Measurements from ENCODE around the gene SERTAD1. TPM values are rescaled to one million over a fixed set of nuclear protein-coding genes. Genes with fewer than 3 reads are reported as not detected.

The SERTAD1 gene
- polyA plus RNA-seq, 4 donors: 7.8 to 10.3 (median 8.4) TPM

DNA sequence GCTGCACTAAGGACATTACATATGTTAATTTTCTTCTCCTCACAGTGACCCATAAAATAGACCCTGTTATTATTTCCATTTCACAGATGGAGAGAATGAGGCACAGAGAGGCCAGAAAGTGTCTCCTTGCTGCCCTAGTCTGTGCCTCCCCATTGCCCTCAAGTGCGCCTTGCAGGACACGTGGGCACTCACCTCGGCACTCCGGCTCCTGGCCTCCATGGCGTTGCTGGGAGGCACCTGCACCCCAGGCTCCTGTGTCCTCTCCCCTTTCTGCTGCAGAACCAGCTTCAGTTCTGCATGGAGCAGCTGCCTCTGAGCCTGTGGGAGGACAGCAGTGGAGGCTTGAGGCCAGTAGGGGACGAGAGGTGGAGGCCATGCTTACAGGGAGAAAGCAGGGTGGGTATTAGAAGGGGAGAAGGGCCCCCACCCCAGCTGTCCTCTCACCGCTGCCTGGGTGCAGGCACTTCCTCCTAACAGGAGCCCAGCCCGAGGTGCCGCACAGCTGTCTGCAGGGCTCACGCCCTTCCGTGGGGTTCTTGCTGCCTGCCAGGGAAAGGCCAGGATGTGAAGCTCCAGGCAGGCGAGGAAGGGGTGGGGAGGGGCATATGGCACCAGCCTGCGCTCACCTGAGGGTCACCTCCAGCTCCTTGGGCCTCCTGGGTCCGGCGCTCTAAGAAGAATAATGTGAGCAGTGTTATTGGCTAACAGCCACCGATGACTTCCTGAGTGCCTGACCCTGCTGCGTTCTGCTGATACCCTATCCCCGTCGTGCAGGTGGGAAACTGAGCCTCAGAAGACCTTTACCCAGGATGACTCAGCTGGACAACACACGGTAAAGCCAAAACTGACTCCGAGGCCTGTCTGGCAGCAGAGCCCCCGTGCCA, 17.8 kb downstream of the SERTAD1 start:
- DNase-seq (ENCODE audit: low read depth in 4 of 4, low spot score in 3 of 4): no peak

DNA sequence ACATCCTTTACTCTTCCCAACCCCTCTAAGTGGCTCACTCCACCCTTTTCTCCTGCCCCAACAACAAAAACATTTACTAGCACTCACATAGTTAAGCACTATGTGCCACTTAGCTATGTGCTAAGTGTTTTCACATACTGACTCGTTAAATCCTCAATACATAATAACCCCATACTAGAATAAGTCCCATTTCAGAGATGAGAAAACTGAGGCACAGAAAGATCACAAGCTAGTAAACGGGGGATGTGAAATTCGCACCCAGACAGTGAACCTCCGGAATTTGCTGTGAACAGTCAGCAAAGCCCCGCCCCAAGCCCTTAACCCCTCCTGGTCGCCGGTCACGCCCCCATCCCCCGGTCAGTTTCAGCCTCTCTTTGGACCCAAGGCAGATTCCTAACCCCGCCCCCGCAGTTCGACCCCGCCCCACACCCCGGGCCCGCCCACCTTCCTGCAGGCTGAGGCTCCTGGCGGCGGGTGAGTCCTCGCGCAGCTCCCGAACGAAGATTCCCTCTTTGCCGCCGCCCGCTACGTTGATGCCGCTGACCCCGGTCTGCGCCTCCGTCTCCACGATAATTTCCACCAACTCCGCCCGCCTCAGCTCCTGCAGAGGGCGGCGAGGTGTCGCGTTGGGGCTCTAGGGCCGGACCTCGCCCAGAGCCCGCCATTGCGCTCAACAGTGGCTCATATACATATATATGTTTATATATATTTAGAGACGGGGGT, 22.4 kb downstream of the SERTAD1 start:
- DNase-seq (ENCODE audit: low read depth in 4 of 4, low spot score in 3 of 4): peak; percentile 61 to 73 (median 68)

DNA sequence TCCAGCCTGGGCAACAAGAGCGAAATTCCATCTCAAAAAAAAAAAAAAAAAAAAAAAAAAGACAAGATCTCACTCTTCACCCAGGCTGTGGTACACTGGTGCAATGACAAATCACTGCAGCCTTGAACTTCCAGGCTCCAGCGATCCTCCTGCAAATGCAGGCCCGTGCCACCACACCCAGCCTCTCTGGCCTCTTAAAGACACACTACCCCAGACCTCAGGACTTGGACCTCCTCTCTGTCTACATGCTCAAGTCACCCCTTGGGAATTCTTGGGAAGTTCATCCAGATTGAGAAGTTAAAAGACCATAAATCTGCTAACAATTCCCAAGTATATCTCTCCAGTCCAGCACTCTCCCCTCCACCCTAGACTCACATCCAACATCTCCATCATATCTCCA, 25.2 kb downstream of the SERTAD1 start:
- DNase-seq (ENCODE audit: low read depth in 4 of 4, low spot score in 3 of 4): no peak

DNA sequence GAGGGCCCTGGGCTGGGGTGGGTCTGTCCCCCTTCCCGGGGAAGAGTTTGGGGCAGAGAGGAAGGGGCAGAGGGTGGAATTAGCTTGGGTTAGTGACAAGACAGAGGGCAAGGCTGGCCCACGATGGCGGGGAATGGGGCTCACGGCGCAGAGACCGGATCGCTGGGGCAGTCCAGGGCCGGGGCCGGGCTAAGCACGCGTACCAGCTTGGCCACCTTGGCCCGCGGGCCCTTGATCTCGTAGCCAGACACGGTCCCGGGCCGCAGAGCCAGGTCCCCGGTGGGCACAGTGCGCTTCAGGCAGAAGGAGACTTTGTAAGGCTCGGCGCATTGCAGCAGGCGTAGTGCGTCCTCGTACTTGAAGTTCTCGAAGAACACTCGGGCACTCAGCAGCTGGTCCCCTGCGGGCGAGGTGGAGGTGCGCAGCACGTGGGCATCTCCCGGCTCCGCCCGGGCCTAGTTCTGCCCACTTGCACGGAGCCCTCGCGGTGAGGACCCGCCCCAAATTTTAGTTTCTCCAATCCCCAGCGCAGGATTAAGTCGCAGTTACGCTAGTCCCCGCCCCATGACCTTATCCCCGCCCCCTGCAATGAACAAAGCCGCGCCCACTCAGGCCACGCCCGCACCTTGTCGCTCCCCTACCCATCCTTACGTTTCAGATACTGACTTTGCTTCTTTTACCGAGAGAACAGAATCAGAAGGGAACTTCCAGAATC, 27.2 kb downstream of the SERTAD1 start:
- no peak for DNase-seq (ENCODE audit: low read depth in 4 of 4, low spot score in 3 of 4)

DNA sequence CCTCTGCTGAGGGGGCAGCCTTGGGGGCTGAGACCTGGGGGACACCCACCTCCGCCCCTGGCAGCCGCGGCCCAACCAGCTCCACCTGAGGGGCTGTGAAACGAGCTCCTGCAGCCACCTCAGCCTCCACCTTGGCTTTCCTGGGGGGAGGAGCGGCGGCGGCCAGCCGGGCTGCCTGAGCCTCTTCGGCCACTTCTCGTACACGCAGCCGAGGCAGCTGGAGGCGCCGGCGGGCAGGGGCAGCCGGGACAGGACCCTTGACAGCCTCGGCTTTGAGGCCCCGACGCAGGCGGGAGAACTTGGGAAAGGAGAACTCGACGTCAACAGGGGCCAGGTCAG, 28.3 kb downstream of the SERTAD1 start:
- no peak for DNase-seq (ENCODE audit: low read depth in 4 of 4, low spot score in 3 of 4)

DNA sequence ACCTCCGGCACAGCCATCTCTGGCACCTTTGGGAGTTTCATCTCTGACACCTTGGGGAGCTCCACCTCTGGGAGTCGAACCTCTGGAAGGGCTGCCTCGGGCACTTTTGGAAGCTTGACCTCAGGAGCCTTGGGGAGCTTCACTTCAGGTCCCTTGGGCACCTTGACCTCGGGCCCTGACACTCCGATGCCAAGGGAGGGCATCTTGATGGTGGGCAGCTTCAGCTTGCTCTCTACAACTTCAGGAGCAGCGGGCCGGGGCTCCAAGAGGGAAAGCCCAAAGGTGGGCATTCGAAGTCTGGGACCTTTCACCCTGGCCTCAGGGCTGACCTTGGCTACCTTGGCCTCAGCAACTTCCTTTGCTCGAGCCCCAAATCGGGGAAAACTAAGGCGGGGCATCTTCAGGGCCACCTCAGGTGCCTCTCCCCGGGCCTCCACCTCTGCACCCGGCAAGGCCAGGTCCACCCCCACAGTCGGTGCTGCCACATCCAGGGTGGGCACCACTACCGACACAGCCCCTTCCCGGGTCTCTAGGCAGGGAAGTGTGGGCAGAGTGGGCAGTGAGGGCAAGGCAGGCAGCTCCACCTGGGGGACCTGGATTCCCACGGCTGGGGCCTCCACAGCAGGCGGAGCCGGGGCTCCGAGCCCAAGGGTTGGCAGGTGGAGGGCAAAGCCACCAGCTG, 28.8 kb downstream of the SERTAD1 start:
- DNase-seq (ENCODE audit: low read depth in 4 of 4, low spot score in 3 of 4): no peak

DNA sequence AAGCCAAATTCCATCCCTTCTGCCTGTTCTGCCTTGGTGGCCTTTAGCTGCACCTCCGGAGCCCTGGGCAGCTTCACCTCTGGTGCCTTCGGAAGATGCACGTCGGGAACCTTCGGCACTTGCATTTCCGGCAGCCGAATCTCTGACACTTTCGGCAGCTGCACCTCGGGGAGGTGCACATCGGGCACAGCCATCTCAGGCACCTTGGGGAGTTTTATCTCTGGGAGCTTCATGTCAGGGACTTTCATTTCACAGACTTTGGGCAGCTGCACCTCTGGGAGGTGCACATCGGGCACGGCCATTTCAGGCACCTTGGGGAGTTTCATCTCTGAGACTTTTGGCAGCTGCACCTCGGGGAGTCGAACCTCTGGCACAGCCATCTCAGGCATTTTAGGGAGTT, 29.8 kb downstream of the SERTAD1 start:
- DNase-seq (ENCODE audit: low read depth in 4 of 4, low spot score in 3 of 4): no peak

DNA sequence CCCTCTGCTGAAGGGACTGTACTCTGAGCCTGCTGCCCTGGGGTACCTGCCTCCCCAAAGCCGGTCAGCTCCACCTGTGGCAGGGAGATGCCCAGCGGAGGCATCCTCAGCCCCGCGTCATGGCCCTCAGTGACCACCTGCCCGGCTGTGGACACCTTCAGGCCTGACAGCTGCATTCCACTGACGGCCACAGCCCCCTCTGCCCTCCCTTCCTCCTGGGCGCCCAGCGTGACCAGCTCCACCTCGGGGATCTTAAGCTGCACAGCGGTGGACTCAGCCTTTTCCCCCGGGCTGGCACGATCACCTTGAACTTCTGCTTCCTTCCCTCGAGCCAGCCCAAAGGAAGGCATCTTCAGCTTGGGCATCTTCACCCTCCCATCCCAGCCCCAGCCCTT, 31.0 kb downstream of the SERTAD1 start:
- DNase-seq (ENCODE audit: low read depth in 4 of 4, low spot score in 3 of 4): no peak

DNA sequence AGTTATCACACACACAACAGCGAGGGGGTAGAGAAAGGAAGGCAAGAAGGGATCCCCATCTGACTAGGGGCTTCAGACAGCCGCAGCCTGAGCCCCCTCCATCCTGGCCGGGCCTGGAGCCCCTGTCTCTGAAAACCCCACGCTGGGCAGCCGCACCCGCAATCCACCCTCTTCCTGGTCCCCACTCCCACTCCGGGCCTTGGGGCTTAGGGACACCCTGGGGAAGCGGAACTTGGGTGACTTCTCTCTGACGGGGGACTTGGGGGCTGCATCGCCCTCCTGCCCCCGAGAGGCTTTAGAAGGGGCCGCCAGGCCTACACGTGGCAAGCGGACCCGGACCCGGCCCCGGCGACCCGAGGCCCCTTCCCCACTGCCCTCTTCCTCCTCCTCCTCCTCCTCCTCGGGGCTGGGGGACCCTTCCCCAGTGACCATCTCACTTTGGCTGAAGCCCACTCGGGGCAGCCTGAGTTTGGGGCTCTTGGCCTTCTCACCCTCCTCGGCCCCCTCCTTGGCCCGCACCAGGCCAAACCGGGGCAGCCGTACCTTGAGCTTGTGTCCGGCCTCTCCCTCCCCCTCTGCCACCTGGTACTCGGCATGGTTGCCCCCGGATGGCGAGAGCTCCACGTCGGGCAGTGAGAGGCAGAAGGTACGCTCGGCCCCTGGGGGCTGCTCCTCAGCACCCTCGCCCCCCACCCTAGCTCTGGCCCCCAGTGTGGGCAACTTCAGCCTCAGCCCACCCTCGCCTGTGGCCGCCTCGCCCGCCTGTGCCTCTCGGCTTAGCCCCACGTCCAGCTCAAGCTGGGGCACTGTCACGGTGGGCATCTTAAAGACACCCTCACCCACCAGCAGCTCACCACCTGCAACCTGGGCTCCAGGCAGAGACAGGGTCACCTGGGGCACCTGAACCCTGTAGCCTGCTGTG, 31.6 kb downstream of the SERTAD1 start:
- DNase-seq (ENCODE audit: low read depth in 4 of 4, low spot score in 3 of 4): no peak

DNA sequence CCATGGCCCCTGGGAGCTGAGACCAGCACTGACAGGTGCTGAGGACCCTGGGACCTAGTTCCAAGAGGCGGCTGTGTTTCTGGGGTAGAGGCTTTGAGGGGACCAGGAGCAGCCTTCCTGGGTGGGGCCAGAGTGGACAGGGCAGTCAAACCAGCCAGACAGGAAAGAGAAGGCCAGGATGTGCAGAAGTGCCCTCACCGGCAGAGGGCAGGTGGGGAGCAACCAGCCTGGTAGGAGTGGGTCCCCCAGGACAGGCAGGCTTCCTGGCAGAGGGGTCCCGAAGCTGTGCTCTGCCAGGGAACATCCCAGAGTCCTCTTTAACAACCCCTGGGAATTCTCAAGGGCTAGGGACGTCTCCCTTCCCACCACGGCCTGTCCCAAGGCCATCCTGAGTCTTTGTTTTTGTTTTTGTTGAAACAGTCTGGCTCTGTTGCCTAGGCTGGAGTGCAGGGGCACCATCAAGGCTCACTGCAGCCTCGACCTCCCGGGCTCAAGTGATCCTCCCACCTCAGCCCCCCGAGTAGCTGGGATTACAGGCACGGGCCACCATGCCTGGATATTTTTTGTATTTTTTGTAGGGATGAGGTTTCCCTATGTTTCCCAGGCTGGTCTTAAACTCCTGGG, 32.8 kb downstream of the SERTAD1 start:
- DNase-seq (ENCODE audit: low read depth in 4 of 4, low spot score in 3 of 4): no peak

DNA sequence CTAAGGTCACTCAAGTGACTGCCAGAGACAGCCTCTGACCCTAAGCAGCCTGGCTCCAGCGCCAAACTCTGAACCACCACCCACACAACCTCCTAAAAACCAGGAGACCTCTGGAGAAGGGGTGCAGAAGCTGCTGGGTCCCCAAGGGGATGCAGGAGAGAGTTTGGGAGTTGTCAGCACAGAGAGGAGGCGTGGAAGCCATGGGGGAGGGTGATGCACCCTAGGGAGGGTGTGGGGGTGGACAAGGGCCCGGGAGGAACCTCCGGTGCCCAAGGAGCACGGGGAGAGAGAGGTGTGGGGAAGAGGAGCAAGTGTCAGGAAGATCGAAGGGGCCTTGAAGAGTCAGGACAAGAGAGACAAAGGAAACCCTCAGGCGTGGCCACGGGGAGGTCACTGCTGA, 33.7 kb downstream of the SERTAD1 start:
- DNase-seq (ENCODE audit: low read depth in 4 of 4, low spot score in 3 of 4): no peak

DNA sequence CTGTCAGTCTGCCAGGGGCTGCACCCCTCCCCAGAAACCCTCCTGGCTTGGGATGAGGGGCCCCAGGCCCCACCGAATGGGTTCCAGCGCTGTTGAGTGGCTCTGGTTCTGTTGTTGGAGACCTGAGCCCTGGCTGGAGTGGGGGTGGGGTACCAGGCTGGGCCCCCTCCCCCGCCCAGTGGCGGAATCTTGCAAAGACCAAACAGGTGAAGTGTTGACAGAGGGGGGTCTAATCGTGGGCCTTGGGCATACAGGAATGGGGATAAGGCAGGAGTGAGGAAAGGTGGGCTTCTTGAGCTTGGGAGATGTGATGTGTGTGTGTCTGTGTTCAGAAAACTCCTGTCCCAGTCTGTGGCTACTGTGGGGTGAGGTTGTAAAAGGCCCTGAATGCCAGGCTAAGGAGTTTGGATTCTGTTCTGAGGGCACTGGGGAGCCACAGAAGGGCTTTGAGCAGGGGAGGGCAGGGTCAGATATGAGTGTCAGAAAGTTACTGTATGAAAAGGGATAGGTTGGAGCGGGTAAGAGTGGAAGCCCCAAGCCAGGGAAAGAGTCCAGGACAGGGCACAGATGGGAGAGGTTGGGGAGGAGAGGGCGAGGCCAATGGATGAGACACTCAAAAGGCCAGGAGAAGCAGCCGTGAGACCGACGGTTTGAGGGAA, 35.6 kb downstream of the SERTAD1 start, which contains the start of gene HIPK4:
Gene HIPK4 (minus strand): TSS at position 98 of the 659 bp plus-strand sequence. CDS start 279 bp downstream, outside the sequence.
- no peak for DNase-seq (ENCODE audit: low read depth in 4 of 4, low spot score in 3 of 4)

DNA sequence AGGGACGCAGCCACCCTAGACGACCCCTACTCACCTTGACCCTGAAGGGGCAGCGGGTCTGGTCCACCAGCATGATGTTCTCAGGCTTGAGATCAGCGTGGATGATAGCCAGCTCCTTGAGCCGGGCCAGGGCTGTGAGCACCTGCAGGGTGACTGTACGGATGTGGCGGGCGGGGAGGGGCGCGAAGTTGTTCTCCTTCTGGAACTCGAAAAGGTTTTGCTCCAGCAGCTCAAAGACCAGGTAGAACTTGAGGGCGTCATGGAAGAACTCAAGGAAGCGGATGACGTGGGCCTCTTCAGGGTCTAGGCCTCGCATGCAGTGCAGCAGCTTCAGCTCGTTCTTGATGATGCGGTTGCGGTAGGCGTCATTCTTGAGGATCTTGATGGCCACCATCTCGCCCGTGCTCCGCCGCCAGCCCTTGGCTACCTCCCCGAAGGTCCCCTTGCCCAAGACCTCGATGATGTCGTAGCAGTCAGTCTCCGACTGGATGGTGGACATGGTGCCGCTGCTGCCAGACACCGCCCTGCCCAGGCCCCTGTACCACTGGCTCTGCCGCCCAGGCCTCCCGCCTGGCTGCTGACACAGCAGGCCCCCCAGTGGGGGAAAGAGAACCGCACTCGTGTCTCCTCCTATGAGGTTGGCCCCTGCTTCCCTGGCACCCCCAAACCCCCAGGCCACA, 36.2 kb downstream of the SERTAD1 start:
- no peak for DNase-seq (ENCODE audit: low read depth in 4 of 4, low spot score in 3 of 4)

DNA sequence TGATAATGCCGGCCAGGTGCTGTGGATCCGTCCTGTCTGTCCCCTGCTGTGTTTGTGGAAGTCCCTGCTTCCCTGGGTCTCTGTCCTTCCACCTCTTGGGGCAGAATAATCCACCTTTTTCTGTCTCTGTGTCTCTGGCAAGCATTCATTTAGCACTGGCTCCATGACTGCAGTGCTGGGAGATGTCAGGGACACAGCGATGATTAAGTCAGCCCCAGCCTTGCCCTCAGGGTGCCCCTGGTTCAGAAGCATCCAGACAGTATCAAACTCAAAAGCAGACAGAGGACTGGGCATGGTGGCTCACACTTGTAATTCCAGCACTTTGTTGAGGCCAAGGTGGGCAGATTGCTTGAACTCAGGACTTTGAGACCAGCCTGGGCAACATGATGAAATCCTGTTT, 37.3 kb downstream of the SERTAD1 start:
- DNase-seq (ENCODE audit: low read depth in 4 of 4, low spot score in 3 of 4): no peak

DNA sequence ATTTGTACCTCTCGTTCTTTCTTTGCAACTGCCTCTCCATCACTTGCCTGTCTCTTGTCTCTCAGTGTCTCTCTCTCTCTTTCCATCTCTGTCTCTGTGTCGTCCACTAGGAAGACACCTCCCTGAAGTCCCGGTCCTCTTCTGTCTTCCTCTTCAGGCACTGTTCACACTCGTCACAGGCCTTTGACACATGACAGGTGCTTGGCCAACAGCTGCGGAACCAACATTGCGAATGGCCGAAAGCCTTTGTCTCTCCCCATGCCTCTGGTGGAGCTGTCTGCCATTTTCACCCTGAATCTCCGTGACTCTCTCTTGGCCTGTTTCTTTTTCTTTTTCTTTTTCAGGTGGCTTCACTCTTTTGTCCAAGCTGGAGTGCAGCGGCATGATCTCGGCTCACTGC, 38.6 kb downstream of the SERTAD1 start:
- no peak for DNase-seq (ENCODE audit: low read depth in 4 of 4, low spot score in 3 of 4)

DNA sequence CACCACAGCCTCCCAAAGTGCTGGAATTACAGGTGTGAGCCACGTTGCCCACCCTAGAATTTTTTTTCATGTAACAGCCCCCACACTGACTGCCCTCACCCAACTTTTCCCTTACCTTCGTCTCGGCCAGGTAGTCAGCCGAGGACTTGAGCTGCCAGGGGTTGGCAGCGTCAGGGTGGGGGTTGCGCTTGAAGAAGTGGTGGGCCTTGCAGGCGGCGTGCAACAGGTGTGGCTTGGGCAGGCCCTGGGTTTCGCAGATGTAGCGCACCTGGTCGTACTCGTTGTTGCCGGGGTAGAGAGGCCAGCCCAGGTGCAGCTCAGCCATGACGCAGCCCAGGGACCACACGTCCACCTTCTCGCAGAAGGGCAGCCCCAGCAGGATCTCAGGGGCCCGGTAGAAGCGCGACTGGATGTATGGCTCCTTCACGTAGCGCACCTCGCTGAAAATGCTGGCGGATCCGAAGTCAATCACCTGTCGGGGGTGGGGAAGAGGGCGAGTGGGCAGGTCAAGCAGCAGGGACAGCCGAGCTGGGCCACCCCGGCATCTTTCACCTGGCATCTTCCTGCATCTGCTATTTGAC, 42.0 kb downstream of the SERTAD1 start:
- DNase-seq (ENCODE audit: low read depth in 4 of 4, low spot score in 3 of 4): no peak

DNA sequence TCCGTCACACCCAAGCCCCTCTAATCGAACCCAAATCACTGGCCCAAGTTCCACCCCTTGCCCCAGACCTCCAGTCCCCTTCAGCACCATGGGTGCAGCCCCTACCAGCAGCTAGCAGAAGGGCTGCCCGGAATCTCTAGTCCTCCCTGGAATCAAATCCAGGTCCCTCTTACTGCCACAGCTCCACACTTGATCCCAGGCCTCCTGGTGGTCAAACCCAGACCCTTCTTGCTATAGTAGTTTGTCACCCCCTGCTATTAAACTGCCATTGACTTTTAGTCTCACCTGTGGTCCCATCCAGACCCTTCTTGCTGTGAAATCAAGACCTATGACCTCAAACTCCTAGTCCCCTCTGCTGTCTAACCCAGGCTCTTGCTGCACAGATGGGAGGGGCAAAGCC, 44.5 kb downstream of the SERTAD1 start:
- no peak for DNase-seq (ENCODE audit: low read depth in 4 of 4, low spot score in 3 of 4)

All from right renal pelvis (tissue), 4 donors.